ENCODE measurements around the gene P4HA2.

P4HA2 gene

DNA sequence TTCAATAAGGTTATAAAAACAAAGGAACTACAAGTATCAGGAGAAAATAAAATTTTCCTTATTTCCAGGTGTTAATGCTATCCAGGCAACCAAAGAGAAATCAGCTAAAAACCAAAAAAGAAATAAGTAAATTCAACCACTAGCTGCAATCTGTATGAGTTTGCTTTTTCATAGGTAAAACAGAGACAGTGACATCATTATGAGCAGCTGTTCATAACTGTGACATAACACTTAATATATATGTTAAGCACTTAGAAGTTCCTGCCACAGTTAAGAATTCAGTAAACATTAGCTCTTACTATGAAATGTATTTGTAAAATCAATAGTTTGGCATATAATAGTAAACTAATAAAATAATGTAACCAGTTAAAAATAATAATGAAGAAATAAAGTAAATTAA, 20.9 kb downstream of the P4HA2 start:
- Histone ChIP-seq H3K27me3 (ENCODE audit: insufficient read depth, low read length) (no peaks in the 10 kb centered on the region), H3K4me1 (ENCODE audit: control insufficient read depth, insufficient read depth, low read length, unreplicated experiment) (peaks cover 6% of the 10 kb centered on the region), H2AFZ (ENCODE audit: low read length, unreplicated experiment) (no peak overlapping the region), H3K27ac (ENCODE audit: low read depth, low read length) (no peak overlapping the region), H3K79me2 (ENCODE audit: control insufficient read depth, insufficient read depth, low read length, unreplicated experiment) (no peaks in the 10 kb centered on the region), H3K36me3 (ENCODE audit: insufficient read depth, low read length) (peaks cover 15% of the 10 kb centered on the region), H3K4me3 (ENCODE audit: low read depth, low read length) (no peak overlapping the region)

DNA sequence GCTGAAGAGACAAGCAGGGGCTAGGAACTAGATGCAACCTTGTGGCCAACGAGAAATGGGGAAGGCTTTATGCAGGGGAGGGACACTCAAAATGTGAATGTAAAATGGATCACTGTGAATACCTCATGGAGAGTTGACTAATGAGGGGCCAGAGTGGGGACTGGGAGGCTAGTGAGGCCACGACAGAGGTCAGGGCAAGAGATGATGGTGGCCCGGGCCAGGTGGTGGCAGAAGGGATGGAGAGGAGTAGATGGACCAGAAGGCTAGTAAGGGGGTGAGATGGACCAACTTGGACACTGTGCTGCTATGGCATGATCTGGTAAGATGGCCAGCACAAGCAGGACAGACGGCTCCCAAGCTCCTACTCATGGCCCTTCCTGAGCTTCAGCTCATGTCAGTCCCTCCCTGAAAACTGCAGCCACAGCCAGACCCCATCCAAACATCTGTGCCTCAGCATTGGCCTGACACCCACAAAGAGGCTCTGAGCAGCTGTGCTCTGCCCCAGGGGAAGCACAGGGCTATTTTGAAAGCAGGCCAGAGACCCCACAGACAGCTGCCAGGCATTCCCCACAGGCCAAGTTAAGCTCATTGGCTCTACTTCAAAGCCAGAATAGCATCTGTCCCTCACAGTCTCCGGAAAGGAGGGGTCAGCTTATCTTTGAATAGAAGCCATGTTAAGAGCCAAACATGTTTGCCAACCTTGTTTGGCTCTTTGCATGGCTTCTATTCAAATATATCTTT, 22.1 kb downstream of the P4HA2 start:
- Histone ChIP-seq H3K4me3 (ENCODE audit: low read depth, low read length) (no peak overlapping the region), H3K27me3 (ENCODE audit: insufficient read depth, low read length) (no peaks in the 10 kb centered on the region), H2AFZ (ENCODE audit: low read length, unreplicated experiment) (no peak overlapping the region), H3K79me2 (ENCODE audit: control insufficient read depth, insufficient read depth, low read length, unreplicated experiment) (no peaks in the 10 kb centered on the region), H3K4me1 (ENCODE audit: control insufficient read depth, insufficient read depth, low read length, unreplicated experiment) (peaks cover 6% of the 10 kb centered on the region), H3K27ac (ENCODE audit: low read depth, low read length) (no peak overlapping the region), H3K36me3 (ENCODE audit: insufficient read depth, low read length) (peaks cover 26% of the 10 kb centered on the region)

DNA sequence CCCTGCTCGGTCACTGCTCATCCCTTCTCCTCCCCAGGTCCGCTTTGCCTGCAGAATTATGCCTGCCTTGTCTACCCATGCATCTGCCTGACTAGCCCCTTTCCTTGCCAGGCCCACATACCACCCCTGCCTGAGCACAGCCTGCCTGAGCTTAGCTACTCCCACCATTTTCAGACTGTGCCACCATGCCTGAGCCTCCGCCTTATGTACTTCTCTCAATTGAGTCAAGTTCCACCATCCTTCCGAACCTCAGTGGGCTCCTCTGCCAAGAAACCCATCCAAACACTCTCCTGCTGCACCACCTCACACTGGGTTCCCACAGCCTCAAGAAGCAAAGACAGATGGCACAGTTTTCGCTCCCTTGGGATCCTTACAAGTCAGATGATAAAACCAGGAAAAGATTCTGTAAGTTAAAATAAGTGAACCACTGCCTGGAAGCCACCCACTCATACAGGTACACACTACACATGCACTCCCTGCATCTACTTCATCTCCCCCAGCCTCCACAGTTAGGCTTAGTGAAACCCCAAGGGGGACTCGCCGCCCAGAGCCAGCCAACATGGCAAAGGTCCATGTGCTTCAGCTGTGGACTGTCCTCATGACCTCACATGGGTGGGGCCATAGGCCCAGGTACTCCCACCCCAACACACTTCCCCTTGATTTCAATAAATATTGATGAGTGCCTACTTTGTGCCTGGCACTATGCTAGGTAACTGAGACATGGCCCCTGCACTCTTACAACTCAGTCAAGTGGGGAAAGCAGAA, 23.1 kb downstream of the P4HA2 start:
- H2AFZ ChIP-seq (ENCODE audit: low read length, unreplicated experiment) = no peak overlapping the region
- no peaks in the 10 kb centered on the region for H3K79me2 ChIP-seq (ENCODE audit: control insufficient read depth, insufficient read depth, low read length, unreplicated experiment)
- H3K4me1 ChIP-seq (ENCODE audit: control insufficient read depth, insufficient read depth, low read length, unreplicated experiment) = peaks cover 6% of the 10 kb centered on the region
- H3K27ac ChIP-seq (ENCODE audit: low read depth, low read length) = no peak overlapping the region
- peaks cover 29% of the 10 kb centered on the region for H3K36me3 ChIP-seq (ENCODE audit: insufficient read depth, low read length)
- no peak overlapping the region for H3K4me3 ChIP-seq (ENCODE audit: low read depth, low read length)
- H3K27me3 ChIP-seq (ENCODE audit: insufficient read depth, low read length) = no peaks in the 10 kb centered on the region

DNA sequence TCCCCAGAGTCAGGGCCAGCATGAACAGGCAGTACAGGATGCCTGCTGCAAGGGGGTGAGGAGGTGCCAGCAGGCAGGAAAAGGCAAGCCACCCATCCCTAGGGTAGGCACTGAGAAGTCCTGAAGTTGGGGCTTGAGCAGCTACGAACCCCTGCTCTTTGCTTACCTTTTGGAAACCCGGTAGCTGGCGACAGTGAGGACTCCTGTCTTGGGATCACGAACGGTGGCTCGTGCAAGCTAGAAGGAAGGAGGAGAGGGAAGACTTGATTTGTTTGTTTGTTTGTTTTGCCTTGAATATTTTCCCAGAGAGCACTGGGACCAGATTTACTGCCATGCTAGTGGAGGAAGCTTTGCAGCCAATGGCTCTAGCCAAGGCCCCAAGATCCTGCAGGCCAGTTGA, 23.7 kb downstream of the P4HA2 start:
- Histone ChIP-seq H3K36me3 (ENCODE audit: insufficient read depth, low read length) (peaks cover 26% of the 10 kb centered on the region), H3K4me1 (ENCODE audit: control insufficient read depth, insufficient read depth, low read length, unreplicated experiment) (peaks cover 6% of the 10 kb centered on the region), H3K27ac (ENCODE audit: low read depth, low read length) (no peak overlapping the region), H2AFZ (ENCODE audit: low read length, unreplicated experiment) (no peak overlapping the region), H3K79me2 (ENCODE audit: control insufficient read depth, insufficient read depth, low read length, unreplicated experiment) (no peaks in the 10 kb centered on the region), H3K4me3 (ENCODE audit: low read depth, low read length) (no peak overlapping the region), H3K27me3 (ENCODE audit: insufficient read depth, low read length) (no peaks in the 10 kb centered on the region)

DNA sequence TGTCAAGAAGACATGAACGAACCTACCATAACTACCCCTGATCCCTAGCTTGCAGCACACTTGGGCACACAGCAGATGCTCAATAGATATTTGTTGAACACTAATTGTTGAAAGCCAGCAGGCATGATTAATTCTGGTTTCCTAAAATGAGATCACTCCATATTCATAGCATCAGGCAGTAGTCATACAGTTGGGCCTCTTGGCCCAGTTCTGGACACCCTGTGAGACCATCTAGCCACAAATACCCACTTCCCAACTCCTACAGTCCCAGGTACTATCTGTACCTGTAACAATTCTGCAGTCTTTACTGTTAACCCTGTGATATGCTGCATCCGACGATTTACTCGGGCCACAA, 24.2 kb downstream of the P4HA2 start:
- Histone ChIP-seq H3K79me2 (ENCODE audit: control insufficient read depth, insufficient read depth, low read length, unreplicated experiment) (no peaks in the 10 kb centered on the region), H2AFZ (ENCODE audit: low read length, unreplicated experiment) (no peak overlapping the region), H3K4me1 (ENCODE audit: control insufficient read depth, insufficient read depth, low read length, unreplicated experiment) (peaks cover 6% of the 10 kb centered on the region), H3K27me3 (ENCODE audit: insufficient read depth, low read length) (no peaks in the 10 kb centered on the region), H3K4me3 (ENCODE audit: low read depth, low read length) (no peak overlapping the region), H3K27ac (ENCODE audit: low read depth, low read length) (no peak overlapping the region), H3K36me3 (ENCODE audit: insufficient read depth, low read length) (peaks cover 26% of the 10 kb centered on the region)

DNA sequence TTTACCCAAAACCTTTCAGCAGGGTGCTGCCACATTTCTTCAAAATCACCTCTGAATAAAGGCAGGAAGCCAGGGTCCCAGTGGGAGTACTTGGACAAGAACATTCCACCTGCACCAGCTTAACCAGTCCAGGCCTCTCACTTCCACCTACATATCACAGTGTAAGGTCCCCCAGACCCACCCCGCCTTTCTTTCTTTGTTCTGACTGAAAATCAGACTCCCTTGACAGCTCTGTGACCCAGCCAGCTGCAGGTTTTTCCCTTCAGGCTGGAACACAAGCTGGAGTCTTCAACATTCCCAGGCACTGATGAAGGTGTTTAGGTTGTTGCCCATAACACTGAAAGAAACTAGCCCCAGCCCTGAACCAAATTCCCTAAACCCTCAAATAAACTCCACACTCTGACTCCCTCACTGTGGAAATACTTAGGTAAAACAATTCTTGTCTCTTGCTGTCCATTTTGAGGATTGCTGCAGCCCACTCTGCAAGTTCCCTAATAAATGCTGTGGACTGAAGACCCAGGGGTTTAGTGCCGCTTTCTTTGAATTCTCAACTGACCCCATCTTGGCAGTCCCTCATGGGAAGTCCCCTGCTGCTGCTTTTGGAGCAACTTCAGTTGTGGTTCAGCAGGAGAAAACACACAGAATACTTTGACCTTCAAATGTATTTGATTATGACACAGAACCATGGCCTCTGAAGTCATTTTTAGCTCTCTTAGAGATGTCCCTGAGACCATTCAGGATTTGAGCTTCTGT, 24.8 kb downstream of the P4HA2 start:
- H3K27ac ChIP-seq (ENCODE audit: low read depth, low read length) = no peak overlapping the region
- no peak overlapping the region for H3K4me3 ChIP-seq (ENCODE audit: low read depth, low read length)
- peaks cover 26% of the 10 kb centered on the region for H3K36me3 ChIP-seq (ENCODE audit: insufficient read depth, low read length)
- peaks cover 6% of the 10 kb centered on the region for H3K4me1 ChIP-seq (ENCODE audit: control insufficient read depth, insufficient read depth, low read length, unreplicated experiment)
- no peaks in the 10 kb centered on the region for H3K79me2 ChIP-seq (ENCODE audit: control insufficient read depth, insufficient read depth, low read length, unreplicated experiment)
- H2AFZ ChIP-seq (ENCODE audit: low read length, unreplicated experiment) = no peak overlapping the region
- no peaks in the 10 kb centered on the region for H3K27me3 ChIP-seq (ENCODE audit: insufficient read depth, low read length)

DNA sequence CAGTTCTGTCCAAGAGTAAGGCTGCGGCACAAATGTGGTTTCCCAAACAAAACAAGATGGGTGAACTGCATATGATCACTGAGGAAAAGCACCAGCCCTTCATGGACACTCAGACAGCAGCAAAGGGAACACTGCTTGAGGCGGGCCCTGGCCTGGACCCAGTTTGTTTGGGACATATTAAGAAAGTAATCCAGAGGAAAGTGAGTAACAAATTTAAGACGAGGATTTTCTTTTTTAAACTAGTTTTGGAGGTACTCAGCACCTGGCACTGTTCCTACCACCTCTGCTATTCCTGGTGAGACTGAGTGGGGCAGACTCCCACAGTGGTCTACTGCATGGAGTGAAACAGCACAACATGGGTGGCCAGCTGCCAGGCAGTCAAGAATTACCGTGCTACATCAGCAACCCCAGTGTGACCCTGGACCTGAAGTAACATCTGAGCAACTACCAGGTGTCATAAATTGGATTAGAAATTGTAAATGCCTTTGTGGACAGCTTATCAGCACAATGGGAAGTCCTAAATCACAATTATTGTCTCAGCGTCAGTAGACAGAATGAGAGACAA, 28.5 kb downstream of the P4HA2 start:
- Histone ChIP-seq H3K79me2 (ENCODE audit: control insufficient read depth, insufficient read depth, low read length, unreplicated experiment) (no peaks in the 10 kb centered on the region), H3K27ac (ENCODE audit: low read depth, low read length) (no peak overlapping the region), H3K4me3 (ENCODE audit: low read depth, low read length) (no peak overlapping the region), H3K4me1 (ENCODE audit: control insufficient read depth, insufficient read depth, low read length, unreplicated experiment) (peaks cover 6% of the 10 kb centered on the region), H2AFZ (ENCODE audit: low read length, unreplicated experiment) (no peak overlapping the region), H3K36me3 (ENCODE audit: insufficient read depth, low read length) (peaks cover 26% of the 10 kb centered on the region), H3K27me3 (ENCODE audit: insufficient read depth, low read length) (no peaks in the 10 kb centered on the region)

DNA sequence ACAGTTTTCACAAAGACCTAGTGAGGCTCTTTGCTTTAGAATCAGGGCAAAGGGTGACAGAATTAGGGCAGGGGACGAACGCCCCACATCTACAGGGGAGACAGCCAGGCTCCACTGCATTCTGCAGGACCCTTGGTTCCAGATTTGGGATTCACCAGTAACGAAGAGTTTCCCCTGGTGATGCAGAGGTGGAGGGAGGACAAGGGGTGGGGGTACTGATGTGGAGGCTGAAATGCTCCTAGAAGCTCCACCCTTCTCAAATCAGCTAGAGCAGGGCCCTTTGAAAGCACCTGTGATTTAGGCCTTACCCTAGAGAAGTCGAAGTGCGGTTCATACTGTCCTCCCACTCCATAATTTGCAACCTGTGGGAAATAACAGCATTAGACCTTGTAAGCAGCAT, 29.1 kb downstream of the P4HA2 start:
- Histone ChIP-seq H3K27me3 (ENCODE audit: insufficient read depth, low read length) (no peaks in the 10 kb centered on the region), H3K79me2 (ENCODE audit: control insufficient read depth, insufficient read depth, low read length, unreplicated experiment) (no peaks in the 10 kb centered on the region), H3K27ac (ENCODE audit: low read depth, low read length) (no peak overlapping the region), H3K4me3 (ENCODE audit: low read depth, low read length) (no peak overlapping the region), H2AFZ (ENCODE audit: low read length, unreplicated experiment) (no peak overlapping the region), H3K4me1 (ENCODE audit: control insufficient read depth, insufficient read depth, low read length, unreplicated experiment) (peaks cover 1% of the 10 kb centered on the region), H3K36me3 (ENCODE audit: insufficient read depth, low read length) (peaks cover 27% of the 10 kb centered on the region)

DNA sequence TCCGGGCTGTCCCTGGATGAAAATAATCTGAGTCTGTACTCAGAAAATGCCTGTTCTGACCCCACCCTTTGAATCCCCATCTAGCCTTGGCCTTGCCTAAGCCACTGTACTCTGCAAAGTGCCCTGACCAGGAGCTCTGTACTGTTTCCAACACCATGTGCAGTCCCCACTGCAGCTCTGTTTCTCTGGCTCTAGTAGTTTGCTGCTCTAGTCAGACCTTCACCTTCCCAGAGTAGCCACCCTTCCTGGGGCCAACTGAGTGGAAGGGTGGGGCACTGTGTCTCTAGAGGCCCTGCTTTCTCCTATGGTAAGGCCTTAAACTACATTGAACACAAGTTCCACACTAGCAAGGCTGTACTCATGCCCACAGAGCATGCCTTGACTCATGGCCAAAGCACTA, 31.9 kb downstream of the P4HA2 start:
- Histone ChIP-seq H3K27me3 (ENCODE audit: insufficient read depth, low read length) (no peaks in the 10 kb centered on the region), H3K36me3 (ENCODE audit: insufficient read depth, low read length) (peaks cover 12% of the 10 kb centered on the region; the same call in 1 of the 2 replicates), H3K4me3 (ENCODE audit: low read depth, low read length) (no peak overlapping the region), H3K27ac (ENCODE audit: low read depth, low read length) (no peak overlapping the region), H3K4me1 (ENCODE audit: control insufficient read depth, insufficient read depth, low read length, unreplicated experiment) (no peaks in the 10 kb centered on the region), H2AFZ (ENCODE audit: low read length, unreplicated experiment) (no peak overlapping the region), H3K79me2 (ENCODE audit: control insufficient read depth, insufficient read depth, low read length, unreplicated experiment) (no peaks in the 10 kb centered on the region)

DNA sequence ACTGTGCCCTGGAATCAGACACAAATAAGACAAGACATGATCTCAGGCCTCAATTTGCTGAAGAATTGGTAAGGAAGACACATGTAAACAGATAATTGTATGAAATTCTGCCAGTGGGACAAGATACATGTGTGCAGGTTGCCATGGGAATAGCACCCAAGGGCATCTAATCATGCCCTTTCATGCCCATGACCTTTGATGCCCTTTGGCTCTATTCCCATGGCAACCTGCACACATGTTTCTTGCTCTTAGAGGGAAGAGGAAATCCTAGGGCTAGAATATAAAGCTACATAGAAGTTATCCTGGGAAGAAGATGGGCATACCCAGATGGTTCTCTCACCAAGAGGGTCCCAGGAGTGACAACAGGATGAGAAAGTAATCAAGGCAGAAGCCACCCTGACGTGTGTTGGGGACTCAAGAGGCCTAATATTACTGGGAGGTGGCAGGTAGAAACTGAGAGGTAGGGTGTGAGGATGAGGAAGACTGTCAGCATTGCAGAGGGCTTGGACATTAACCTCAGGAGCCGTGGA, 34.4 kb downstream of the P4HA2 start:
- Histone ChIP-seq H3K27me3 (ENCODE audit: insufficient read depth, low read length) (no peaks in the 10 kb centered on the region), H3K79me2 (ENCODE audit: control insufficient read depth, insufficient read depth, low read length, unreplicated experiment) (no peaks in the 10 kb centered on the region), H3K4me3 (ENCODE audit: low read depth, low read length) (no peak overlapping the region), H2AFZ (ENCODE audit: low read length, unreplicated experiment) (no peak overlapping the region), H3K36me3 (ENCODE audit: insufficient read depth, low read length) (peaks cover 4% of the 10 kb centered on the region; the same call in 1 of the 2 replicates), H3K4me1 (ENCODE audit: control insufficient read depth, insufficient read depth, low read length, unreplicated experiment) (no peaks in the 10 kb centered on the region), H3K27ac (ENCODE audit: low read depth, low read length) (no peak overlapping the region)

All from ACC112 (cell line).